NCI-H1436 treated with DMSO at 0.1 percent for 48 hours (cell line): Measurements from ENCODE around the gene MED26.

Experiments
- DNase-seq: peaks from one replicate; lab custom pipeline; 2025; lab: John Stamatoyannopoulos, UW

The MED26 gene

GRCh38 chr19:16650821-16651220 is 22.8 kb upstream of the MED26 start:
- DNase-seq = no peak

- DNase-seq = no peak
These were observed 21.7 kb upstream of the MED26 start for GRCh38 chr19:16649734-16650133.

GRCh38 chr19:16645140-16645539 is 17.1 kb upstream of the MED26 start:
- DNase-seq = no peak

GRCh38 chr19:16641695-16642094 is 13.7 kb upstream of the MED26 start:
- DNase-seq = no peak

GRCh38 chr19:16640951-16641350 is 12.9 kb upstream of the MED26 start:
- no peak for DNase-seq

GRCh38 chr19:16638666-16639065 is 10.7 kb upstream of the MED26 start:
- no peak for DNase-seq

- DNase-seq = no peak
These were observed 9.5 kb upstream of the MED26 start for GRCh38 chr19:16637535-16637934.

- DNase-seq = no peak
These were observed 3.5 kb upstream of the MED26 start for GRCh38 chr19:16631465-16631864.

GRCh38 chr19:16628984-16629691 is 1.1 kb upstream of the MED26 start:
- no peak for DNase-seq

- no peak for DNase-seq
These were observed 149 bp downstream of the MED26 start for GRCh38 chr19:16627928-16628182.

- DNase-seq = no peak
These were observed 644 bp downstream of the MED26 start for GRCh38 chr19:16627193-16627927.

GRCh38 chr19:16626796-16627192 is 1.2 kb downstream of the MED26 start:
- DNase-seq = no peak

- no peak for DNase-seq
These were observed 2.6 kb downstream of the MED26 start for GRCh38 chr19:16625163-16625958.

- DNase-seq = no peak
These were observed 3.8 kb downstream of the MED26 start for GRCh38 chr19:16624236-16624635.

GRCh38 chr19:16623576-16623975 is 4.4 kb downstream of the MED26 start:
- no peak for DNase-seq

- DNase-seq = no peak
These were observed 4.9 kb downstream of the MED26 start for GRCh38 chr19:16623066-16623465.

- no peak for DNase-seq
These were observed 6.7 kb downstream of the MED26 start for GRCh38 chr19:16621165-16621800.

- no peak for DNase-seq
These were observed 7.4 kb downstream of the MED26 start for GRCh38 chr19:16620584-16620983.

GRCh38 chr19:16620018-16620417 is 8.0 kb downstream of the MED26 start:
- no peak for DNase-seq

GRCh38 chr19:16619457-16619856 is 8.5 kb downstream of the MED26 start:
- no peak for DNase-seq

- DNase-seq = no peak
These were observed 9.8 kb downstream of the MED26 start for GRCh38 chr19:16618248-16618647.

GRCh38 chr19:16615808-16616207 is 12.2 kb downstream of the MED26 start:
- DNase-seq = no peak

GRCh38 chr19:16614941-16615340 is 13.1 kb downstream of the MED26 start:
- DNase-seq = no peak
